Osteoblast (primary cell): ENCODE results near the gene ACSBG1. TPM values are rescaled to one million over a fixed set of nuclear protein-coding genes. Genes with fewer than 3 reads are reported as not detected.
A peak's percentile ranks its signal among the peaks of the same experiment; 100 is the strongest.

Source experiments
- DNase-seq: peaks from one replicate; pipeline ENCODE4 v3.0.0; 2011; ENCODE audit warnings: low spot score, mixed read lengths; ENCODE audit not compliant: insufficient read length; ENCODE audit errors: missing footprints
- H2AFZ ChIP-seq: 2 replicates; pipeline ENCODE4 v1.6.0; 2011; ENCODE audit warnings: mild to moderate bottlenecking, low read length
- H3K27ac ChIP-seq: 2 replicates; pipeline ENCODE4 v1.5.1; 2011; ENCODE audit warnings: mild to moderate bottlenecking, low read depth, low read length, moderate library complexity
- H3K27me3 ChIP-seq: 2 replicates; pipeline ENCODE4 v1.6.0; 2012; ENCODE audit warnings: mild to moderate bottlenecking, control low read depth, inconsistent platforms, low read length, moderate library complexity; ENCODE audit not compliant: insufficient read depth
- H3K36me3 ChIP-seq: 2 replicates; pipeline ENCODE4 v1.5.1; 2011; ENCODE audit warnings: mild to moderate bottlenecking, low read length, control low read depth, moderate library complexity; ENCODE audit not compliant: insufficient read depth
- H3K4me1 ChIP-seq: 2 replicates; pipeline ENCODE4 v1.5.1; 2011; ENCODE audit warnings: mild to moderate bottlenecking, low read length, control low read depth, moderate library complexity; ENCODE audit not compliant: insufficient read depth
- H3K4me2 ChIP-seq: 2 replicates; pipeline ENCODE4 v1.6.0; 2011; ENCODE audit warnings: mild to moderate bottlenecking, low read length; ENCODE audit not compliant: insufficient read depth
- H3K4me3 ChIP-seq: fragments of 200-600 bp; sonication (generic); 3 replicates; pipeline ENCODE4 v1.5.1; 2012; ENCODE audit warnings: mild to moderate bottlenecking, low read length, inconsistent platforms; ENCODE audit not compliant: insufficient read depth
- H3K79me2 ChIP-seq: 2 replicates; pipeline ENCODE4 v1.6.0; 2012; ENCODE audit warnings: mild to moderate bottlenecking, low read length, control low read depth, inconsistent platforms; ENCODE audit not compliant: insufficient read depth
- H3K9me3 ChIP-seq: 2 replicates; pipeline ENCODE4 v1.5.1; 2011; ENCODE audit warnings: low read depth, low read length, control low read depth
- H4K20me1 ChIP-seq: 2 replicates; pipeline ENCODE4 v1.6.0; 2012; ENCODE audit warnings: mild to moderate bottlenecking, low read length, control low read depth; ENCODE audit not compliant: insufficient read depth
- total RNA-seq: library from RNA; depleted of rRNA; stranded (reverse); fragments of >200 nt; gene quantifications from 2 replicates; pipeline ENCODE4 v1.2.3, GENCODE V29; 2012
- TF ChIP-seq, protein P1 (sequence below): IDR thresholded peaks from 2 replicates; pipeline ENCODE4 v1.5.1; 2011; ENCODE audit warnings: mild to moderate bottlenecking, low read depth, low read length, moderate library complexity; ENCODE audit errors: extremely low read depth

Gene ACSBG1
- total RNA-seq, 1 donor = under 0.01 TPM

DNA sequence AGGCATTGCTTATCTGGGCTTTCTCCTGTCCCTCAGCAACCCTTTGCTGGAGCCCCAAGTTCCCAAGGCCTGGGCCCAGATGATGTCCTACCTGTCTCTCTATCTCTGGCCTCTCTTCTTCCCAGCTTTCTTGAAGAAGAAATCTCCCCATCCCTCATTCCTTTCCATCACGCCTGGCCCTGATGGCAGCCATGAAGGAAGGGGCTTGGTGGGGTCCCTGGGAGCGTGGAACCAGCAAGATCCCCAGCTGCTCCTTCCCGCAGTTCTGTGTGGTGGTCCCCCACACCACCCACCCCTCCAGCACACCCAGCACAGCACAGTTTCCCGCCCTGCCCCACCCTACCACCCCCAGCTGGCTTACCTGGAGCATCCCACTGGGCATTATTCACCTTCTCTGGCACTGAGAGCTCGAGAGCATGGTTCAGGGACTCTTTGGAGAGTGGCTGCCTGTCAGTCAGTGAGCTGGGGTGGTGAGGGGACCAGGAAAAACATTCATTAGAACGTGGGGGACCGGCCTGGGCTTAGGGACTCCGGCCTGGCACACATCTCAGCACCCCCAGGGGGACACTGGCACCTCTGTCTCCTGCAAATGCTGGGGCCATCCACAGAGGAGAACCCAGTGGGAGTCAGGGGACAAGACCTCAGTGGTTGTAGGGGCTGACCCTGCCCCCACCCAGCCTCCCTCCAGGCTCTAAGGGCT lies 26.6 kb downstream of the ACSBG1 start:
- no peak overlapping the region for H3K4me3 ChIP-seq
- H3K4me1 ChIP-seq = peaks cover 21% of the 10 kb centered on the region
- no peaks in the 10 kb centered on the region for H3K79me2 ChIP-seq
- no peak overlapping the region for H3K27ac ChIP-seq
- H3K4me2 ChIP-seq = no peak overlapping the region
- no peak for DNase-seq
- TF ChIP-seq, protein P1, sequence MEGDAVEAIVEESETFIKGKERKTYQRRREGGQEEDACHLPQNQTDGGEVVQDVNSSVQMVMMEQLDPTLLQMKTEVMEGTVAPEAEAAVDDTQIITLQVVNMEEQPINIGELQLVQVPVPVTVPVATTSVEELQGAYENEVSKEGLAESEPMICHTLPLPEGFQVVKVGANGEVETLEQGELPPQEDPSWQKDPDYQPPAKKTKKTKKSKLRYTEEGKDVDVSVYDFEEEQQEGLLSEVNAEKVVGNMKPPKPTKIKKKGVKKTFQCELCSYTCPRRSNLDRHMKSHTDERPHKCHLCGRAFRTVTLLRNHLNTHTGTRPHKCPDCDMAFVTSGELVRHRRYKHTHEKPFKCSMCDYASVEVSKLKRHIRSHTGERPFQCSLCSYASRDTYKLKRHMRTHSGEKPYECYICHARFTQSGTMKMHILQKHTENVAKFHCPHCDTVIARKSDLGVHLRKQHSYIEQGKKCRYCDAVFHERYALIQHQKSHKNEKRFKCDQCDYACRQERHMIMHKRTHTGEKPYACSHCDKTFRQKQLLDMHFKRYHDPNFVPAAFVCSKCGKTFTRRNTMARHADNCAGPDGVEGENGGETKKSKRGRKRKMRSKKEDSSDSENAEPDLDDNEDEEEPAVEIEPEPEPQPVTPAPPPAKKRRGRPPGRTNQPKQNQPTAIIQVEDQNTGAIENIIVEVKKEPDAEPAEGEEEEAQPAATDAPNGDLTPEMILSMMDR = no peak
- peaks cover 3% of the 10 kb centered on the region for H3K27me3 ChIP-seq
- H4K20me1 ChIP-seq = no peaks in the 10 kb centered on the region
- H3K36me3 ChIP-seq = no peaks in the 10 kb centered on the region
- no peaks in the 10 kb centered on the region for H3K9me3 ChIP-seq
- H2AFZ ChIP-seq = no peak overlapping the region

DNA sequence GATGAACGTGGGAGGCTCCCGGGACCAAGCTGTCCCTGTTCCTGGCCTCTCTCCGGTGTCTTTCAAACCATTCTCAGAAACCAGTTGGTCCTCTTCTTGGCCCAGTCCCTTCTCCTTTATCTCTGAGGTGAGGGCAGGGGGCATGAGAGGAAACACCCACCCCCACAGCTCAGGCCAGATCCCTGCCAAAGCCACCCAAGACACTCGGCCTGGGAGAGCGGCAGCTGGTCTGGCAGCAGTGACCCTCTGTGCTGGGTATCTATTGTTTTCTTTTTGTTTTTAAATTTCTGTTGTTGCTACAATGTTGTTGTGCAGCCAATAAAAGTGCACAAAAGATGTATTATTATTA lies 27.3 kb downstream of the ACSBG1 start:
- Histone ChIP-seq H3K79me2 (no peaks in the 10 kb centered on the region), H2AFZ (no peak overlapping the region), H4K20me1 (no peaks in the 10 kb centered on the region), H3K4me3 (no peak overlapping the region), H3K4me2 (no peak overlapping the region), H3K27me3 (peaks cover 7% of the 10 kb centered on the region), H3K36me3 (no peaks in the 10 kb centered on the region), H3K4me1 (peaks cover 15% of the 10 kb centered on the region), H3K27ac (no peak overlapping the region), H3K9me3 (no peaks in the 10 kb centered on the region)
- DNase-seq = no peak
- TF ChIP-seq, protein P1 = no peak

DNA sequence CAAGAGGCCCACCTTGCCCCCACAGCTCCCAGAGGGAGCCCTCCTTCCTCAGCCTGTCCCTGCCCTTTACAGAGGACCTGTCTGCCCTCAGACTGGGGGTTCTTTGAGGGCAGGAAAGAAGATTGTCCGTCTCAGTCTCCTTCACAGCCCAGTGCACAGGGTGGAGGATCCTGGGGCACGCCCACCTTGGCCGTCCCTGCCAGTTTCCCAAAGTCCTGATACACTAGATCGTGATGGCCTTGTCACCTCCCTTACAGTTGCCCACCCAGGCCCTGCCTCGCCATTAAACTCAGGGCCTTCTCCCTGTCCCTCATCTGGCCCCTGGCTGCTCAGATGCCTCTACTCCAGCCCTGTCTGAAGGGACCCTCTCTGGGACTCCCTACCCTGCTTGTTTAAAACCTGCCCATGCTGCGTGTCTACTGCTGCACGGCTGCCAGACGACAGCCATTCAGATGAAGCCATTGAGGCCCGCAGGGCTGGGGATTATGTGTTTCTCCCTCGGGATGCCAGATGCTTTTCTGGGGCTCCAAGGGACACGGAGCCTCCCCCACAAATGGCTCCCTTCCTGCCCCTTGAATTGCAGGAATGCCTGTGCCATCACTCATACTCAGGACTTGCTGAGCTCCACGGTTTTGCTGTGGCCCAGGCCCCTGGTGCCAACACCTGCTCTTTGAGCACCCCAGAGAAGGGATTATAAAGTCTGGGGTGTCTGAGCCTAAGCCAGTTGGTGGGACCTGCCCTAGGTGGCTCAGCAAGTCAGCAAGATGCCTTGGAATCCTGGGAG lies 27.8 kb downstream of the ACSBG1 start:
- Histone ChIP-seq H3K4me2 (no peak overlapping the region), H4K20me1 (no peaks in the 10 kb centered on the region), H3K27ac (no peak overlapping the region), H3K79me2 (no peaks in the 10 kb centered on the region), H3K4me1 (peaks cover 11% of the 10 kb centered on the region), H3K27me3 (peaks cover 12% of the 10 kb centered on the region), H3K36me3 (no peaks in the 10 kb centered on the region), H3K9me3 (no peaks in the 10 kb centered on the region), H2AFZ (no peak overlapping the region), H3K4me3 (no peak overlapping the region)
- DNase-seq = peak; percentile 91
- TF ChIP-seq, protein P1 = no peak

DNA sequence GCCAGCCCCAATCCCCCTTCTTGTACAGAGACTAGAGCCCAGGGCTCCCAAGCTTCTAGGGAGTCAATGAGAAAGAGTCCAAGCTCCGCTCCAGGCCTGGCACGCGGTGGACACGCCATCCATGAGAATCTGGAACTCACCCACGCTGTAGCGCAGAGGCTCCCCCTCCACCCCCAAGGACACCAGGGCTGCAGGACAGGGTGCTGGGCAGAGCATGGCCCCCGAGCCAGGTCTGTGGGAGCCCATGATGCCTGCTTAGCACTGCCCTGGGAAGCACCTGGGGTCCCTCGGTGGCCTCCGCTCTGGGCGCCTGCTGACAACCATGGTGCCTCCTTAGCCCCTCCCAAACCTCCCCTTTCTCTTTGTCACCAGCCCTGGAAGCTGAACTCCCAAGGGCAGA lies 28.5 kb downstream of the ACSBG1 start:
- no peak overlapping the region for H3K4me3 ChIP-seq
- no peaks in the 10 kb centered on the region for H3K36me3 ChIP-seq
- peaks cover 14% of the 10 kb centered on the region for H3K27me3 ChIP-seq
- H2AFZ ChIP-seq = no peak overlapping the region
- H4K20me1 ChIP-seq = no peaks in the 10 kb centered on the region
- no peak for DNase-seq
- no peaks in the 10 kb centered on the region for H3K9me3 ChIP-seq
- no peak overlapping the region for H3K4me2 ChIP-seq
- peaks cover 11% of the 10 kb centered on the region for H3K4me1 ChIP-seq
- no peak overlapping the region for H3K27ac ChIP-seq
- TF ChIP-seq, protein P1 = no peak
- H3K79me2 ChIP-seq = no peaks in the 10 kb centered on the region
